Thoracic aorta (tissue), 2 donors: Measurements from ENCODE around the gene RIT1. TPM values are rescaled to one million over a fixed set of nuclear protein-coding genes. Genes with fewer than 3 reads are reported as not detected.
A peak's percentile ranks its signal among the peaks of the same experiment; 100 is the strongest.
"Not testable (repeated sequence)": the region's sequence is repeated elsewhere in the genome, so short reads cannot be mapped to it uniquely, and the experiment has no call there.

Experiments
- ATAC-seq: fragments of 150-250 bp; one replicate; pipeline ENCODE4 v1.8.0; 2017; ENCODE audit warnings: low read depth; ENCODE audit not compliant: insufficient number of reproducible peaks, low FRiP score
- DNase-seq: peaks from one replicate; pipeline ENCODE4 v3.0.0-alpha.2; 2020; ENCODE audit warnings: low spot score
- H3K27ac ChIP-seq, 2 donors: fragments of 200-600 bp; sonication (generic); 1 replicate in 1 of 2; 2 replicates in 1 of 2; pipeline ENCODE4 v1.5.1; 2016; ENCODE audit warnings: mild to moderate bottlenecking in 2 of 2, moderate library complexity in 2 of 2
- H3K27me3 ChIP-seq: fragments of 200-600 bp; sonication (generic); replicated peaks from 2 replicates; pipeline ENCODE4 v1.6.0; 2016; ENCODE audit warnings: mild to moderate bottlenecking; ENCODE audit not compliant: insufficient read depth
- H3K36me3 ChIP-seq: fragments of 200-600 bp; sonication (generic); one replicate; pipeline ENCODE4 v1.5.1; 2016
- H3K4me1 ChIP-seq, 2 donors: fragments of 200-600 bp; sonication (generic); 1 replicate in 1 of 2; 2 replicates in 1 of 2; pipeline versions ENCODE4 v1.5.1 to v1.6.0; 2016; ENCODE audit warnings: low read depth in 2 of 2, mild to moderate bottlenecking in 1 of 2; ENCODE audit not compliant: control insufficient read depth in 1 of 2
- H3K4me3 ChIP-seq: fragments of 200-600 bp; sonication (generic); 2 replicates; pipeline ENCODE4 v1.5.1; 2016; ENCODE audit warnings: mild to moderate bottlenecking
- H3K9me3 ChIP-seq: fragments of 200-600 bp; sonication (generic); 2 replicates; pipeline ENCODE4 v1.5.1; 2016
- CTCF ChIP-seq: fragments of 200-600 bp; sonication (generic); IDR thresholded peaks from one replicate; pipeline ENCODE4 v1.5.1; 2019; ENCODE audit warnings: antibody characterized with exemption
- total RNA-seq, 2 donors: library from RNA; depleted of rRNA; stranded (reverse); fragments of >200 nt; gene quantifications; one replicate each; pipeline versions ENCODE4 v1.1.0 to v1.2.3, GENCODE V29; 2016

Gene RIT1
- total RNA-seq, 2 donors from 2014 or later, result 27.1 to 42.8 TPM

GRCh38 chr1:155932487-155932886 is 21.3 kb upstream of the RIT1 start:
- no peak for ATAC-seq
- Histone ChIP-seq H3K27me3 (no peaks in the 10 kb centered on the region), H3K4me1 (peaks cover 37 to 45% of the 10 kb centered on the region in 2 donors), H3K36me3 (peaks cover 42% of the 10 kb centered on the region), H3K4me3 (peak overlapping the region; percentile 2), H3K9me3 (no peaks in the 10 kb centered on the region), H3K27ac (peak overlapping the region; percentile 23 to 42)
- DNase-seq, result no peak
- no peak for TF ChIP-seq CTCF

- peak overlapping the region; percentile 23 to 42 for H3K27ac ChIP-seq
- no peak for TF ChIP-seq CTCF
- H3K27me3 ChIP-seq, result no peaks in the 10 kb centered on the region
- ATAC-seq, result no peak
- H3K4me1 ChIP-seq, result peaks cover 37 to 45% of the 10 kb centered on the region in 2 donors
- peaks cover 46% of the 10 kb centered on the region for H3K36me3 ChIP-seq
- no peak for DNase-seq
- H3K9me3 ChIP-seq, result no peaks in the 10 kb centered on the region
- H3K4me3 ChIP-seq, result peak overlapping the region; percentile 38
Observed at GRCh38 chr1:155932081-155932480, 20.9 kb upstream of the RIT1 start.

- peaks cover 37 to 45% of the 10 kb centered on the region in 2 donors for H3K4me1 ChIP-seq
- H3K4me3 ChIP-seq, result peak overlapping the region; percentile 38
- ATAC-seq, result no peak
- H3K27ac ChIP-seq, result peak overlapping the region in 1 of 2 donors; percentile 42
- no peaks in the 10 kb centered on the region for H3K27me3 ChIP-seq
- TF ChIP-seq CTCF, result no peak
- no peaks in the 10 kb centered on the region for H3K9me3 ChIP-seq
- DNase-seq, result no peak
- H3K36me3 ChIP-seq, result peaks cover 52% of the 10 kb centered on the region
Observed at GRCh38 chr1:155931332-155932038, 20.3 kb upstream of the RIT1 start.

GRCh38 chr1:155930725-155931124 is 19.6 kb upstream of the RIT1 start:
- H3K4me1 ChIP-seq, result peaks cover 37 to 45% of the 10 kb centered on the region in 2 donors
- H3K27me3 ChIP-seq, ATAC-seq, H3K9me3 ChIP-seq, DNase-seq: not testable (repeated sequence)
- peak overlapping the region in 1 of 2 donors; percentile 42 for H3K27ac ChIP-seq
- H3K36me3 ChIP-seq, result peaks cover 60% of the 10 kb centered on the region
- peak overlapping the region; percentile 38 for H3K4me3 ChIP-seq

- no peak overlapping the region for H3K4me3 ChIP-seq
- DNase-seq (no peak), ATAC-seq (no peak)
- H3K36me3 ChIP-seq, result peaks cover 70% of the 10 kb centered on the region
- H3K27ac ChIP-seq, result no peak overlapping the region
- H3K27me3 ChIP-seq, result no peaks in the 10 kb centered on the region
- H3K9me3 ChIP-seq, result no peaks in the 10 kb centered on the region
- no peak for TF ChIP-seq CTCF
- H3K4me1 ChIP-seq, result peaks cover 37 to 39% of the 10 kb centered on the region in 2 donors
Observed at GRCh38 chr1:155929057-155929456, 17.9 kb upstream of the RIT1 start.
